Peyer's patch (tissue), 4 donors: ENCODE measurements around the gene MED22. TPM values are rescaled to one million over a fixed set of nuclear protein-coding genes. Genes with fewer than 3 reads are reported as not detected.
"Not testable (repeated sequence)": the region's sequence is repeated elsewhere in the genome, so short reads cannot be mapped to it uniquely, and the experiment has no call there.

Source experiments
- DNase-seq, 3 donors: peaks; one replicate each; pipeline ENCODE4 v3.0.0-alpha.2; 2017 to 2019
- H3K27ac ChIP-seq, 4 donors: fragments of 200-600 bp; sonication (generic); one replicate each; pipeline ENCODE4 v1.5.1; 2016 to 2019
- H3K27me3 ChIP-seq, 2 donors: fragments of 200-600 bp; sonication (generic); one replicate each; pipeline ENCODE4 v1.5.1; 2019
- H3K36me3 ChIP-seq, 3 donors: fragments of 200-600 bp; sonication (generic); one replicate each; pipeline ENCODE4 v1.5.1; 2016 to 2019
- H3K4me1 ChIP-seq, 4 donors: fragments of 200-600 bp; sonication (generic); one replicate each; pipeline ENCODE4 v1.5.1; 2016 to 2019
- H3K4me3 ChIP-seq, 4 donors: fragments of 200-600 bp; sonication (generic); 1 replicate in 3 of 4; 2 replicates in 1 of 4; pipeline ENCODE4 v1.5.1; 2016 to 2019; ENCODE audit warnings: mild to moderate bottlenecking in 1 of 4
- H3K9me3 ChIP-seq, 4 donors: fragments of 200-600 bp; sonication (generic); one replicate each; pipeline ENCODE4 v1.5.1; 2016 to 2019; ENCODE audit warnings: mild to moderate bottlenecking in 1 of 4
- POLR2A ChIP-seq, 2 donors: fragments of 450-650 bp; IDR thresholded peaks; one replicate each; pipeline ENCODE4 v1.5.1; 2017; ENCODE audit warnings: antibody characterized with exemption in 2 of 2, mild to moderate bottlenecking in 2 of 2, moderate library complexity in 2 of 2
- total RNA-seq, 4 donors: library from RNA; depleted of rRNA; stranded (reverse); fragments of >200 nt; gene quantifications; one replicate each; pipeline ENCODE4 v1.1.0, GENCODE V29; 2016
- TF ChIP-seq, protein P1 (sequence below), 6 experiments: fragments of 450-650 bp in 4 of 6; fragments of 200-600 bp in 2 of 6; sonication (generic) in 1 of 6; IDR thresholded peaks; one replicate each; pipeline ENCODE4 v1.5.1; 2017 to 2019; ENCODE audit warnings: antibody characterized with exemption in 6 of 6, mild to moderate bottlenecking in 3 of 6, moderate library complexity in 1 of 6

MED22 gene
- total RNA-seq, 4 donors from 2014 or later = 23.5 to 42.1 (median 31.2) TPM

GRCh38 chr9:133333011-133333410 lies 14.9 kb downstream of the MED22 start:
- Histone ChIP-seq H3K9me3 (no peaks in the 10 kb centered on the region), H3K4me3 (no peak overlapping the region), H3K36me3 (peaks cover 0 to 33% (median 0%) of the 10 kb centered on the region in 3 donors), H3K27ac (peak overlapping the region in 3 of 4 donors; percentile 48 to 77 (median 68)), H3K4me1 (peaks cover 0 to 38% (median 7%) of the 10 kb centered on the region in 4 donors), H3K27me3 (no peaks in the 10 kb centered on the region)
- DNase-seq = peak in 1 of 3 donors; percentile 30
- TF ChIP-seq POLR2A (IDR thresholded peaks at IDR 0.05) = no peak
- TF ChIP-seq, protein P1, sequence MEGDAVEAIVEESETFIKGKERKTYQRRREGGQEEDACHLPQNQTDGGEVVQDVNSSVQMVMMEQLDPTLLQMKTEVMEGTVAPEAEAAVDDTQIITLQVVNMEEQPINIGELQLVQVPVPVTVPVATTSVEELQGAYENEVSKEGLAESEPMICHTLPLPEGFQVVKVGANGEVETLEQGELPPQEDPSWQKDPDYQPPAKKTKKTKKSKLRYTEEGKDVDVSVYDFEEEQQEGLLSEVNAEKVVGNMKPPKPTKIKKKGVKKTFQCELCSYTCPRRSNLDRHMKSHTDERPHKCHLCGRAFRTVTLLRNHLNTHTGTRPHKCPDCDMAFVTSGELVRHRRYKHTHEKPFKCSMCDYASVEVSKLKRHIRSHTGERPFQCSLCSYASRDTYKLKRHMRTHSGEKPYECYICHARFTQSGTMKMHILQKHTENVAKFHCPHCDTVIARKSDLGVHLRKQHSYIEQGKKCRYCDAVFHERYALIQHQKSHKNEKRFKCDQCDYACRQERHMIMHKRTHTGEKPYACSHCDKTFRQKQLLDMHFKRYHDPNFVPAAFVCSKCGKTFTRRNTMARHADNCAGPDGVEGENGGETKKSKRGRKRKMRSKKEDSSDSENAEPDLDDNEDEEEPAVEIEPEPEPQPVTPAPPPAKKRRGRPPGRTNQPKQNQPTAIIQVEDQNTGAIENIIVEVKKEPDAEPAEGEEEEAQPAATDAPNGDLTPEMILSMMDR (IDR thresholded peaks at IDR 0.05) = no peak

GRCh38 chr9:133332381-133332730 lies 15.6 kb downstream of the MED22 start:
- peak in 1 of 3 donors; percentile 41 for DNase-seq
- no peaks in the 10 kb centered on the region for H3K27me3 ChIP-seq
- no peak overlapping the region for H3K4me3 ChIP-seq
- TF ChIP-seq, protein P1 (IDR thresholded peaks at IDR 0.05) = no peak
- TF ChIP-seq POLR2A (IDR thresholded peaks at IDR 0.05) = no peak
- H3K36me3 ChIP-seq = peaks cover 0 to 33% (median 0%) of the 10 kb centered on the region in 3 donors
- H3K27ac ChIP-seq = no peak overlapping the region
- H3K9me3 ChIP-seq = no peaks in the 10 kb centered on the region
- peaks cover 0 to 38% (median 7%) of the 10 kb centered on the region in 4 donors for H3K4me1 ChIP-seq

- Histone ChIP-seq H3K4me1 (peaks cover 0 to 37% (median 7%) of the 10 kb centered on the region in 4 donors), H3K27ac (no peak overlapping the region), H3K4me3 (no peak overlapping the region), H3K36me3 (peaks cover 0 to 33% (median 0%) of the 10 kb centered on the region in 3 donors), H3K27me3 (no peaks in the 10 kb centered on the region), H3K9me3 (no peaks in the 10 kb centered on the region)
- DNase-seq = peak in 1 of 3 donors; percentile 42
- TF ChIP-seq POLR2A (IDR thresholded peaks at IDR 0.05) = no peak
- TF ChIP-seq, protein P1 (IDR thresholded peaks at IDR 0.05) = no peak
Measured at GRCh38 chr9:133331641-133332380, 16.1 kb downstream of the MED22 start.

GRCh38 chr9:133331221-133331620 lies 16.7 kb downstream of the MED22 start:
- no peak overlapping the region for H3K27ac ChIP-seq
- H3K27me3 ChIP-seq = no peaks in the 10 kb centered on the region
- H3K36me3 ChIP-seq = peaks cover 0 to 33% (median 0%) of the 10 kb centered on the region in 3 donors
- H3K9me3 ChIP-seq = no peaks in the 10 kb centered on the region
- no peak overlapping the region for H3K4me3 ChIP-seq
- no peak for TF ChIP-seq POLR2A (IDR thresholded peaks at IDR 0.05)
- TF ChIP-seq, protein P1 (IDR thresholded peaks at IDR 0.05) = no peak
- H3K4me1 ChIP-seq = peaks cover 0 to 32% (median 4%) of the 10 kb centered on the region in 4 donors
- DNase-seq = peak in 1 of 3 donors; percentile 43

- not testable (repeated sequence) for H3K9me3 ChIP-seq, H3K4me3 ChIP-seq, H3K27me3 ChIP-seq
- Histone ChIP-seq H3K36me3 (peaks cover 0 to 33% (median 0%) of the 10 kb centered on the region in 3 donors), H3K4me1 (peaks cover 0 to 22% (median 4%) of the 10 kb centered on the region in 4 donors), H3K27ac (peak overlapping the region in 1 of 4 donors; percentile 43)
- TF ChIP-seq, protein P1 (IDR thresholded peaks at IDR 0.05) = peak in 5 of 6 experiments; percentile 7 to 92 (median 85)
- peak in 1 of 3 donors; percentile 69 for DNase-seq
Measured at GRCh38 chr9:133329306-133330156, 18.4 kb downstream of the MED22 start.
